Prostate gland (tissue), 2 donors: ENCODE measurements around the gene TRAPPC2.
A peak's percentile ranks its signal among the peaks of the same experiment; 100 is the strongest.

Experiments used
- POLR2A ChIP-seq: fragments of 450-650 bp; IDR thresholded peaks from one replicate; pipeline ENCODE4 v1.6.1; 2016; ENCODE audit warnings: antibody characterized with exemption, mild to moderate bottlenecking
- POLR2AphosphoS5 ChIP-seq: sonication (generic); formaldehyde crosslinking; IDR thresholded peaks from one replicate; pipeline ENCODE4 v1.6.1; 2017; ENCODE audit warnings: antibody characterized with exemption
- TF ChIP-seq, protein P1 (sequence below), 4 experiments: fragments of 200-600 bp in 2 of 4; fragments of 450-650 bp in 2 of 4; sonication (generic) in 2 of 4; IDR thresholded peaks; 1 replicate in 3 of 4; 2 replicates in 1 of 4; pipeline ENCODE4 v1.5.1; 2016 to 2019; ENCODE audit warnings: antibody characterized with exemption in 4 of 4, mild to moderate bottlenecking in 2 of 4, moderate library complexity in 2 of 4

DNA sequence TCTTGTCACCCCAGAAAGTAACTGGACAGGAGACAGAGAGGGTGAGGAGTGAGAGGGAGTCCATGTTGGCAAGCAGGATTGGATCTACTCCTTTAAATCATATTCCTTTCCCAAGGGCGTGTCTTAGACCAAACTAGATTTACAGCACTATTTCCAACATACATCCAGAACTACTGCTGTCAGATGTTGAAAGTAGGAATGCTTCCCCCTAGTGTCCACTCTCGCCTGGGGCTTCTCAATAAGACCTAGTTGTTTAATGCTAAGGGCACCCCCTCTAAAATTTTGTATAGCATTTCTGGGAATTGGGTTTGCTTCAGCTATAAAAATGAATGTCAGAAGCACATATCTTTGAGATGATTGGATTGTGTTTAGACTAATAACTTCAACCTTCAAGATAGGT, 13.4 kb upstream of the TRAPPC2 start:
- TF ChIP-seq, protein P1, sequence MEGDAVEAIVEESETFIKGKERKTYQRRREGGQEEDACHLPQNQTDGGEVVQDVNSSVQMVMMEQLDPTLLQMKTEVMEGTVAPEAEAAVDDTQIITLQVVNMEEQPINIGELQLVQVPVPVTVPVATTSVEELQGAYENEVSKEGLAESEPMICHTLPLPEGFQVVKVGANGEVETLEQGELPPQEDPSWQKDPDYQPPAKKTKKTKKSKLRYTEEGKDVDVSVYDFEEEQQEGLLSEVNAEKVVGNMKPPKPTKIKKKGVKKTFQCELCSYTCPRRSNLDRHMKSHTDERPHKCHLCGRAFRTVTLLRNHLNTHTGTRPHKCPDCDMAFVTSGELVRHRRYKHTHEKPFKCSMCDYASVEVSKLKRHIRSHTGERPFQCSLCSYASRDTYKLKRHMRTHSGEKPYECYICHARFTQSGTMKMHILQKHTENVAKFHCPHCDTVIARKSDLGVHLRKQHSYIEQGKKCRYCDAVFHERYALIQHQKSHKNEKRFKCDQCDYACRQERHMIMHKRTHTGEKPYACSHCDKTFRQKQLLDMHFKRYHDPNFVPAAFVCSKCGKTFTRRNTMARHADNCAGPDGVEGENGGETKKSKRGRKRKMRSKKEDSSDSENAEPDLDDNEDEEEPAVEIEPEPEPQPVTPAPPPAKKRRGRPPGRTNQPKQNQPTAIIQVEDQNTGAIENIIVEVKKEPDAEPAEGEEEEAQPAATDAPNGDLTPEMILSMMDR (IDR thresholded peaks at IDR 0.05), result peak in 3 of 4 experiments; percentile 42 to 50 (median 47)
- TF ChIP-seq POLR2AphosphoS5, result peak; percentile 34
- TF ChIP-seq POLR2A, result no peak
